SU-DHL-6 (cell line): ENCODE data around the gene DUSP16.

ENCODE experiments used
- EZH2phosphoT487 ChIP-seq: fragments of 200-600 bp; sonication (generic), shearing (Covaris generic); conservative IDR thresholded peaks from 2 replicates; pipeline ENCODE4 v1.6.1; 2018; ENCODE audit warnings: mild to moderate bottlenecking, antibody characterized with exemption, low read length, moderate library complexity, mixed read lengths
- TF ChIP-seq, protein P1 (sequence below): fragments of 200-600 bp; sonication (generic); IDR thresholded peaks from one replicate; pipeline ENCODE4 v1.5.1; 2017; ENCODE audit warnings: antibody characterized with exemption, mild to moderate bottlenecking, low read length, moderate library complexity; ENCODE audit not compliant: insufficient read depth, poor library complexity, severe bottlenecking

GRCh38 chr12:12518919-12519318, 43.7 kb downstream of the DUSP16 start:
- TF ChIP-seq, protein P1, sequence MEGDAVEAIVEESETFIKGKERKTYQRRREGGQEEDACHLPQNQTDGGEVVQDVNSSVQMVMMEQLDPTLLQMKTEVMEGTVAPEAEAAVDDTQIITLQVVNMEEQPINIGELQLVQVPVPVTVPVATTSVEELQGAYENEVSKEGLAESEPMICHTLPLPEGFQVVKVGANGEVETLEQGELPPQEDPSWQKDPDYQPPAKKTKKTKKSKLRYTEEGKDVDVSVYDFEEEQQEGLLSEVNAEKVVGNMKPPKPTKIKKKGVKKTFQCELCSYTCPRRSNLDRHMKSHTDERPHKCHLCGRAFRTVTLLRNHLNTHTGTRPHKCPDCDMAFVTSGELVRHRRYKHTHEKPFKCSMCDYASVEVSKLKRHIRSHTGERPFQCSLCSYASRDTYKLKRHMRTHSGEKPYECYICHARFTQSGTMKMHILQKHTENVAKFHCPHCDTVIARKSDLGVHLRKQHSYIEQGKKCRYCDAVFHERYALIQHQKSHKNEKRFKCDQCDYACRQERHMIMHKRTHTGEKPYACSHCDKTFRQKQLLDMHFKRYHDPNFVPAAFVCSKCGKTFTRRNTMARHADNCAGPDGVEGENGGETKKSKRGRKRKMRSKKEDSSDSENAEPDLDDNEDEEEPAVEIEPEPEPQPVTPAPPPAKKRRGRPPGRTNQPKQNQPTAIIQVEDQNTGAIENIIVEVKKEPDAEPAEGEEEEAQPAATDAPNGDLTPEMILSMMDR, result no peak
- no peak for TF ChIP-seq EZH2phosphoT487
